Adrenal gland (tissue), 5 donors: ENCODE measurements around the gene RABGAP1L.

Experiments used
- POLR2A ChIP-seq, 2 donors: fragments of 450-650 bp; IDR thresholded peaks; one replicate each; pipeline ENCODE4 v1.6.1; 2017; ENCODE audit warnings: antibody characterized with exemption in 2 of 2, mild to moderate bottlenecking in 2 of 2, moderate library complexity in 1 of 2
- TF ChIP-seq, protein P1 (sequence below), 6 experiments: fragments of 450-650 bp in 4 of 6; fragments of 200-600 bp in 2 of 6; sonication (generic) in 1 of 6; IDR thresholded peaks; 1 replicate in 5 of 6; 2 replicates in 1 of 6; pipeline versions ENCODE4 v1.5.1 to v1.8.0; 2016 to 2021; ENCODE audit warnings: antibody characterized with exemption in 6 of 6, mild to moderate bottlenecking in 2 of 6, moderate library complexity in 1 of 6
- donor health status: DM: no; HTN: no; CAD: no.

DNA sequence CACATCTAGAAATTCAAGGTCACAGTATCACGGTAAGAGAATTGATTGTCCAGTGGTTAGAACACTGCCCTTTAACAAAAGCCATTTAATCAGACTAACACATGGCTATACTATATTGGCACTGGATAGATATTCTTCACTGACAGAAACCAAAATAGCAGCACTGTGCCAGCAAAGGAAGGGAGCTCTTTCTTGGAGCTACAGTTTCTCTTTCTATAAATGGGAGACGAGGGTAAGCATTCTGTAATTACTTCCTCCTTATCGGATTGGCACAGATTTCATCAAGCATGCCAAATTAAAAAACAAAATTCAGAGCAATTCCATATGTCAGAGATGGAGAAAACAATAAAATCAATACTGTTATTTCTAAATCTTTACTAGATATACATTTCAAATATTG lies 724.7 kb downstream of the RABGAP1L start:
- TF ChIP-seq, protein P1, sequence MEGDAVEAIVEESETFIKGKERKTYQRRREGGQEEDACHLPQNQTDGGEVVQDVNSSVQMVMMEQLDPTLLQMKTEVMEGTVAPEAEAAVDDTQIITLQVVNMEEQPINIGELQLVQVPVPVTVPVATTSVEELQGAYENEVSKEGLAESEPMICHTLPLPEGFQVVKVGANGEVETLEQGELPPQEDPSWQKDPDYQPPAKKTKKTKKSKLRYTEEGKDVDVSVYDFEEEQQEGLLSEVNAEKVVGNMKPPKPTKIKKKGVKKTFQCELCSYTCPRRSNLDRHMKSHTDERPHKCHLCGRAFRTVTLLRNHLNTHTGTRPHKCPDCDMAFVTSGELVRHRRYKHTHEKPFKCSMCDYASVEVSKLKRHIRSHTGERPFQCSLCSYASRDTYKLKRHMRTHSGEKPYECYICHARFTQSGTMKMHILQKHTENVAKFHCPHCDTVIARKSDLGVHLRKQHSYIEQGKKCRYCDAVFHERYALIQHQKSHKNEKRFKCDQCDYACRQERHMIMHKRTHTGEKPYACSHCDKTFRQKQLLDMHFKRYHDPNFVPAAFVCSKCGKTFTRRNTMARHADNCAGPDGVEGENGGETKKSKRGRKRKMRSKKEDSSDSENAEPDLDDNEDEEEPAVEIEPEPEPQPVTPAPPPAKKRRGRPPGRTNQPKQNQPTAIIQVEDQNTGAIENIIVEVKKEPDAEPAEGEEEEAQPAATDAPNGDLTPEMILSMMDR (IDR thresholded peaks at IDR 0.05), result no peak
- no peak for TF ChIP-seq POLR2A (IDR thresholded peaks at IDR 0.05)
